GM23338 (cell line): ENCODE measurements around the gene EXTL1.

Experiments
- EZH2phosphoT487 ChIP-seq: fragments of 200-600 bp; sonication (generic); IDR thresholded peaks from one replicate; pipeline ENCODE4 v1.8.1; 2018; ENCODE audit warnings: antibody characterized with exemption; ENCODE audit not compliant: unreplicated experiment
- POLR2AphosphoS5 ChIP-seq: IDR thresholded peaks from 2 replicates; pipeline ENCODE4 v1.6.1; 2016; ENCODE audit warnings: antibody characterized with exemption, low read depth
- REST ChIP-seq: IDR thresholded peaks from one replicate; pipeline ENCODE4 v1.6.1; 2018; ENCODE audit warnings: antibody characterized with exemption; ENCODE audit not compliant: unreplicated experiment
- TF ChIP-seq, protein P1 (sequence below), 2 experiments: fragments of 200-600 bp in 1 of 2; sonication (generic) in 1 of 2; conservative IDR thresholded peaks; 2 replicates each; pipeline versions ENCODE4 v1.5.1 to v1.6.1; 2016 to 2017; ENCODE audit warnings: antibody characterized with exemption in 2 of 2, low read depth in 2 of 2, mild to moderate bottlenecking in 2 of 2, moderate library complexity in 1 of 2

- TF ChIP-seq POLR2AphosphoS5 (no peak), EZH2phosphoT487 (no peak), REST (no peak)
- TF ChIP-seq, protein P1, sequence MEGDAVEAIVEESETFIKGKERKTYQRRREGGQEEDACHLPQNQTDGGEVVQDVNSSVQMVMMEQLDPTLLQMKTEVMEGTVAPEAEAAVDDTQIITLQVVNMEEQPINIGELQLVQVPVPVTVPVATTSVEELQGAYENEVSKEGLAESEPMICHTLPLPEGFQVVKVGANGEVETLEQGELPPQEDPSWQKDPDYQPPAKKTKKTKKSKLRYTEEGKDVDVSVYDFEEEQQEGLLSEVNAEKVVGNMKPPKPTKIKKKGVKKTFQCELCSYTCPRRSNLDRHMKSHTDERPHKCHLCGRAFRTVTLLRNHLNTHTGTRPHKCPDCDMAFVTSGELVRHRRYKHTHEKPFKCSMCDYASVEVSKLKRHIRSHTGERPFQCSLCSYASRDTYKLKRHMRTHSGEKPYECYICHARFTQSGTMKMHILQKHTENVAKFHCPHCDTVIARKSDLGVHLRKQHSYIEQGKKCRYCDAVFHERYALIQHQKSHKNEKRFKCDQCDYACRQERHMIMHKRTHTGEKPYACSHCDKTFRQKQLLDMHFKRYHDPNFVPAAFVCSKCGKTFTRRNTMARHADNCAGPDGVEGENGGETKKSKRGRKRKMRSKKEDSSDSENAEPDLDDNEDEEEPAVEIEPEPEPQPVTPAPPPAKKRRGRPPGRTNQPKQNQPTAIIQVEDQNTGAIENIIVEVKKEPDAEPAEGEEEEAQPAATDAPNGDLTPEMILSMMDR (conservative IDR thresholded peaks at IDR 0.05; ENCODE audit: low read depth in 2 of 2): no peak
Observed at GRCh38 chr1:26029054-26029863, 7.7 kb downstream of the EXTL1 start.
